Prostate gland (tissue), 2 donors: ENCODE measurements around the gene RAB25.

Source experiments
- CTCF ChIP-seq, 4 experiments: fragments of 200-600 bp in 2 of 4; fragments of 450-650 bp in 2 of 4; sonication (generic) in 2 of 4; IDR thresholded peaks; 1 replicate in 3 of 4; 2 replicates in 1 of 4; pipeline ENCODE4 v1.5.1; 2016 to 2019; ENCODE audit warnings: antibody characterized with exemption in 4 of 4, mild to moderate bottlenecking in 2 of 4, moderate library complexity in 2 of 4
- POLR2A ChIP-seq: fragments of 450-650 bp; IDR thresholded peaks from one replicate; pipeline ENCODE4 v1.6.1; 2016; ENCODE audit warnings: antibody characterized with exemption, mild to moderate bottlenecking
- POLR2AphosphoS5 ChIP-seq: sonication (generic); formaldehyde crosslinking; IDR thresholded peaks from one replicate; pipeline ENCODE4 v1.6.1; 2017; ENCODE audit warnings: antibody characterized with exemption

- no peak for TF ChIP-seq CTCF (IDR thresholded peaks at IDR 0.05)
- no peak for TF ChIP-seq POLR2AphosphoS5
- TF ChIP-seq POLR2A: no peak
Measured at GRCh38 chr1:156090138-156090839, 29.3 kb downstream of the RAB25 start.
